ENCODE data around the gene CX3CR1. TPM values are rescaled to one million over a fixed set of nuclear protein-coding genes. Genes with fewer than 3 reads are reported as not detected.

The CX3CR1 gene
- total RNA-seq, 1 experiment from 2014 or later, result not detected

GRCh38 chr3:39276746-39277145, 3.1 kb downstream of the CX3CR1 start:
- H3K4me1 Mint-ChIP-seq (ENCODE audit: low read depth, unreplicated experiment), result no peaks in the 10 kb centered on the region
- CTCF ChIA-PET, result no interaction called here
- H3K27me3 Mint-ChIP-seq (ENCODE audit: unreplicated experiment), result peaks cover 40% of the 10 kb centered on the region
- no peak for DNase-seq
- no peak overlapping the region for H3K27ac Mint-ChIP-seq (ENCODE audit: unreplicated experiment)
- H3K4me3 Mint-ChIP-seq (ENCODE audit: low read depth, unreplicated experiment), result no peak overlapping the region
- no peaks in the 10 kb centered on the region for H3K36me3 Mint-ChIP-seq (ENCODE audit: insufficient read depth, unreplicated experiment)
- BruUV-seq (replicated peaks), result no TSS peak
- intact Hi-C loops (cut with micrococcal nuclease; ENCODE audit: unreplicated experiment), result no loop called here
- H3K9me3 Mint-ChIP-seq (ENCODE audit: low read depth, unreplicated experiment), result no peaks in the 10 kb centered on the region
- no peak for TF ChIP-seq CTCF (IDR thresholded peaks at IDR 0.05; ENCODE audit: unreplicated experiment)

- intact Hi-C loops (cut with micrococcal nuclease; ENCODE audit: unreplicated experiment), result no loop called here
- no peaks in the 10 kb centered on the region for H3K36me3 Mint-ChIP-seq (ENCODE audit: insufficient read depth, unreplicated experiment)
- no peak for DNase-seq
- CTCF ChIA-PET, result no interaction called here
- H3K4me3 Mint-ChIP-seq (ENCODE audit: low read depth, unreplicated experiment), result no peak overlapping the region
- H3K9me3 Mint-ChIP-seq (ENCODE audit: low read depth, unreplicated experiment), result no peaks in the 10 kb centered on the region
- no peak for TF ChIP-seq CTCF (IDR thresholded peaks at IDR 0.05; ENCODE audit: unreplicated experiment)
- no peak overlapping the region for H3K27ac Mint-ChIP-seq (ENCODE audit: unreplicated experiment)
- no TSS peak for BruUV-seq (replicated peaks)
- peaks cover 41% of the 10 kb centered on the region for H3K27me3 Mint-ChIP-seq (ENCODE audit: unreplicated experiment)
- H3K4me1 Mint-ChIP-seq (ENCODE audit: low read depth, unreplicated experiment), result no peaks in the 10 kb centered on the region
Measured at GRCh38 chr3:39275963-39276593, 3.8 kb downstream of the CX3CR1 start.

GRCh38 chr3:39275052-39275451, 4.8 kb downstream of the CX3CR1 start:
- Mint-ChIP-seq H3K36me3 (ENCODE audit: insufficient read depth, unreplicated experiment) (no peaks in the 10 kb centered on the region), H3K4me3 (ENCODE audit: low read depth, unreplicated experiment) (no peak overlapping the region), H3K4me1 (ENCODE audit: low read depth, unreplicated experiment) (no peaks in the 10 kb centered on the region), H3K9me3 (ENCODE audit: low read depth, unreplicated experiment) (no peaks in the 10 kb centered on the region), H3K27ac (ENCODE audit: unreplicated experiment) (no peak overlapping the region), H3K27me3 (ENCODE audit: unreplicated experiment) (peaks cover 45% of the 10 kb centered on the region)
- TF ChIP-seq CTCF (IDR thresholded peaks at IDR 0.05; ENCODE audit: unreplicated experiment), result no peak
- intact Hi-C loops (cut with micrococcal nuclease; ENCODE audit: unreplicated experiment), result no loop called here
- BruUV-seq (replicated peaks), result no TSS peak
- CTCF ChIA-PET, result no interaction called here
- DNase-seq, result no peak

GRCh38 chr3:39273119-39273518, 6.7 kb downstream of the CX3CR1 start:
- no peaks in the 10 kb centered on the region for H3K9me3 Mint-ChIP-seq (ENCODE audit: low read depth, unreplicated experiment)
- CTCF ChIA-PET, result no interaction called here
- no TSS peak for BruUV-seq (replicated peaks)
- DNase-seq, result no peak
- no peaks in the 10 kb centered on the region for H3K4me1 Mint-ChIP-seq (ENCODE audit: low read depth, unreplicated experiment)
- peaks cover 55% of the 10 kb centered on the region for H3K27me3 Mint-ChIP-seq (ENCODE audit: unreplicated experiment)
- H3K4me3 Mint-ChIP-seq (ENCODE audit: low read depth, unreplicated experiment), result no peak overlapping the region
- intact Hi-C loops (cut with micrococcal nuclease; ENCODE audit: unreplicated experiment), result no loop called here
- no peak overlapping the region for H3K27ac Mint-ChIP-seq (ENCODE audit: unreplicated experiment)
- H3K36me3 Mint-ChIP-seq (ENCODE audit: insufficient read depth, unreplicated experiment), result no peaks in the 10 kb centered on the region
- no peak for TF ChIP-seq CTCF (IDR thresholded peaks at IDR 0.05; ENCODE audit: unreplicated experiment)

Measured in Calu3 (cell line).